Measurements from ENCODE around the gene TMEM117. TPM values are rescaled to one million over a fixed set of nuclear protein-coding genes. Genes with fewer than 3 reads are reported as not detected.

Gene TMEM117
- total and polyA plus RNA-seq, 10 of the 15 experiments (the other 5 are each of a cell fraction or from before 2014, with no cell fraction given) = 3.1 to 8.2 (median 6.1) TPM

GRCh38 chr12:43969882-43970281, 134.0 kb downstream of the TMEM117 start:
- Histone ChIP-seq H3K4me2 (ENCODE audit: control insufficient read depth, insufficient read depth) (no peak overlapping the region), H2AFZ (ENCODE audit: control insufficient read depth, low read depth, low read length) (no peak overlapping the region), H3K27me3 (replicated peaks in 1 of 2; ENCODE audit: control insufficient read depth in 2 of 2, insufficient read depth in 2 of 2, low read length in 1 of 2) (no peaks in the 10 kb centered on the region), H4K20me1 (ENCODE audit: control insufficient read depth, insufficient read depth) (no peaks in the 10 kb centered on the region), H3K4me3 (no peak overlapping the region), H3K9ac (ENCODE audit: control insufficient read depth, insufficient read depth, low read length) (no peak overlapping the region), H3K9me3 (replicated peaks; ENCODE audit: control insufficient read depth, insufficient read depth, low read length) (no peaks in the 10 kb centered on the region; the same call in 2 of the 3 replicates), H3K27ac (ENCODE audit: control insufficient read depth, insufficient read depth) (no peak overlapping the region), H3K79me2 (ENCODE audit: control insufficient read depth, insufficient read depth, low read length) (no peaks in the 10 kb centered on the region), H3K36me3 (ENCODE audit: control insufficient read depth in 2 of 2, insufficient read depth in 2 of 2, low read length in 1 of 2) (no peaks in the 10 kb centered on the region), H3K4me1 (ENCODE audit: control insufficient read depth, insufficient read depth, low read length) (no peaks in the 10 kb centered on the region)
- DNase-seq (ENCODE audit: low read depth, low spot score) = no peak
- ATAC-seq = no peak
- in situ Hi-C loops (cut with MboI) = no loop called here
- CTCF ChIA-PET = no interaction called here
- TF ChIP-seq, protein P1, sequence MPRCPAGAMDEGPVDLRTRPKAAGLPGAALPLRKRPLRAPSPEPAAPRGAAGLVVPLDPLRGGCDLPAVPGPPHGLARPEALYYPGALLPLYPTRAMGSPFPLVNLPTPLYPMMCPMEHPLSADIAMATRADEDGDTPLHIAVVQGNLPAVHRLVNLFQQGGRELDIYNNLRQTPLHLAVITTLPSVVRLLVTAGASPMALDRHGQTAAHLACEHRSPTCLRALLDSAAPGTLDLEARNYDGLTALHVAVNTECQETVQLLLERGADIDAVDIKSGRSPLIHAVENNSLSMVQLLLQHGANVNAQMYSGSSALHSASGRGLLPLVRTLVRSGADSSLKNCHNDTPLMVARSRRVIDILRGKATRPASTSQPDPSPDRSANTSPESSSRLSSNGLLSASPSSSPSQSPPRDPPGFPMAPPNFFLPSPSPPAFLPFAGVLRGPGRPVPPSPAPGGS (IDR thresholded peaks at IDR 0.05; ENCODE audit: borderline replicate concordance, insufficient read depth, low read depth, low read length, poor library complexity, severe bottlenecking) = no peak
- no peak for TF ChIP-seq FOXM1 (IDR thresholded peaks at IDR 0.05; ENCODE audit: low read depth, low read length)
- no peak for TF ChIP-seq TARDBP (IDR thresholded peaks at IDR 0.05; ENCODE audit: borderline replicate concordance)
- TF ChIP-seq ZNF622 (IDR thresholded peaks at IDR 0.05) = no peak
- TF ChIP-seq RFX5 (IDR thresholded peaks at IDR 0.05; ENCODE audit: low read depth, low read length) = no peak
- no peak for TF ChIP-seq RCOR1 (conservative IDR thresholded peaks at IDR 0.05; ENCODE audit: low read depth, low read length)
- no peak for TF ChIP-seq ETV6 (conservative IDR thresholded peaks at IDR 0.05 in 1 of 2, IDR thresholded peaks at IDR 0.05 in 1 of 2; ENCODE audit: borderline replicate concordance in 1 of 2, low read depth in 1 of 2)
- no peak for TF ChIP-seq BMI1 (IDR thresholded peaks at IDR 0.05; ENCODE audit: borderline replicate concordance)
- TF ChIP-seq, protein P2, sequence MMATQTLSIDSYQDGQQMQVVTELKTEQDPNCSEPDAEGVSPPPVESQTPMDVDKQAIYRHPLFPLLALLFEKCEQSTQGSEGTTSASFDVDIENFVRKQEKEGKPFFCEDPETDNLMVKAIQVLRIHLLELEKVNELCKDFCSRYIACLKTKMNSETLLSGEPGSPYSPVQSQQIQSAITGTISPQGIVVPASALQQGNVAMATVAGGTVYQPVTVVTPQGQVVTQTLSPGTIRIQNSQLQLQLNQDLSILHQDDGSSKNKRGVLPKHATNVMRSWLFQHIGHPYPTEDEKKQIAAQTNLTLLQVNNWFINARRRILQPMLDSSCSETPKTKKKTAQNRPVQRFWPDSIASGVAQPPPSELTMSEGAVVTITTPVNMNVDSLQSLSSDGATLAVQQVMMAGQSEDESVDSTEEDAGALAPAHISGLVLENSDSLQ (IDR thresholded peaks at IDR 0.05) = no peak
- TF ChIP-seq NBN (IDR thresholded peaks at IDR 0.05) = no peak
- no peak for TF ChIP-seq STAT1 (conservative IDR thresholded peaks at IDR 0.05)
- TF ChIP-seq ESRRA (IDR thresholded peaks at IDR 0.05; ENCODE audit: low read length) = no peak
- no peak for TF ChIP-seq SUPT20H (IDR thresholded peaks at IDR 0.05; ENCODE audit: borderline replicate concordance, control insufficient read depth, low read depth, low read length)
- TF ChIP-seq IRF4 (IDR thresholded peaks at IDR 0.05; ENCODE audit: low read depth, low read length) = no peak
- no peak for TF ChIP-seq CBX3 (IDR thresholded peaks at IDR 0.05; ENCODE audit: borderline replicate concordance, low read depth)
- no peak for TF ChIP-seq PAX8 (IDR thresholded peaks at IDR 0.05)
- no peak for TF ChIP-seq NR2C1 (IDR thresholded peaks at IDR 0.05)
- FAIRE-seq = no peak
- WGBS (ENCODE audit: insufficient coverage, insufficient replicate concordance, low lambda C conversion rate, missing lambda C conversion rate) = 96% methylated on average over 2 of the region's 2 CpGs
- SMC1A ChIA-PET (ENCODE audit: uncharacterized antibody, unreplicated experiment) = no interaction called here
- no TSS peak for BruUV-seq (replicated peaks)
- POLR2A ChIA-PET = no interaction called here
- intact Hi-C loops (cut with micrococcal nuclease; ENCODE audit: unreplicated experiment) = no loop called here
- RAD21 ChIA-PET (ENCODE audit: unreplicated experiment) = no interaction called here
